ENCODE results near the gene WFIKKN1. TPM values are rescaled to one million over a fixed set of nuclear protein-coding genes. Genes with fewer than 3 reads are reported as not detected.

WFIKKN1 gene
- total RNA-seq, 2 donors from 2014 or later, result 0.52 to 0.71 TPM

DNA sequence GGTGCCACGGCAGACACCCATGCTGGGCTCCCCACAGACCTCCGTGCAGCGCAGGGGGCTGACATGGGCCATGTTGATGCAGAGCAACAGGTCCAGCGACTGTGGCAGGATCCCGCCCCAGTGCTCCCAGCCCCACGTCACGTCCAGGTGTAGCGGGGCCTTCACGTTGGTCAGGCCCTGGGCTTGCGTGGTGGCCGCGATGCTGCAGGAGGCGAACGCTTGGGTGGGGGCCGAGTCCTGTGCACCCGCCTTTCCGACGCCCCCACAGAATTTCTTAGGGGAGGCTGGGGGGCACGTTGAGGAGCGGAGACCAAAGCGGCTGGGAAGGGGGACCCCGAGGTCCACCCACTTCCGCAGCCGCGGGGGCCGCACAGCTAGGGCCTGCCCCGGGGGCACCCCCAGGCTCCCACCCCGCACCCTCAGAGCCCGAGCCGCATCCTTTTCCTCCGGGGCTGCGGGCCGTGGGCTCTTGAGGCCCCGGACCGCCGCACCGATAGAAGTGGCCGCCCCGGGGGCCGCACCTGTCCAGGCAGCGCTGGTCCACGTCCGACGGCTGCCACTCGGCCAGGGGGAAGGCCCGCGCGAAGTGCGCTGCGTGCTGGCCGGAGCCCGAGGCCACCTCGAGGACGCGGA, 4.9 kb downstream of the WFIKKN1 start:
- Histone ChIP-seq H3K4me3 (peak overlapping the region; percentile 82 to 85), H3K9me3 (no peaks in the 10 kb centered on the region), H3K36me3 (peaks cover 6% of the 10 kb centered on the region), H3K4me1 (peaks cover 0 to 36% of the 10 kb centered on the region in 2 donors), H3K27ac (peak overlapping the region; percentile 99), H3K27me3 (no peaks in the 10 kb centered on the region)
- no peak for DNase-seq (ENCODE audit: low spot score)
- TF ChIP-seq, protein P1, sequence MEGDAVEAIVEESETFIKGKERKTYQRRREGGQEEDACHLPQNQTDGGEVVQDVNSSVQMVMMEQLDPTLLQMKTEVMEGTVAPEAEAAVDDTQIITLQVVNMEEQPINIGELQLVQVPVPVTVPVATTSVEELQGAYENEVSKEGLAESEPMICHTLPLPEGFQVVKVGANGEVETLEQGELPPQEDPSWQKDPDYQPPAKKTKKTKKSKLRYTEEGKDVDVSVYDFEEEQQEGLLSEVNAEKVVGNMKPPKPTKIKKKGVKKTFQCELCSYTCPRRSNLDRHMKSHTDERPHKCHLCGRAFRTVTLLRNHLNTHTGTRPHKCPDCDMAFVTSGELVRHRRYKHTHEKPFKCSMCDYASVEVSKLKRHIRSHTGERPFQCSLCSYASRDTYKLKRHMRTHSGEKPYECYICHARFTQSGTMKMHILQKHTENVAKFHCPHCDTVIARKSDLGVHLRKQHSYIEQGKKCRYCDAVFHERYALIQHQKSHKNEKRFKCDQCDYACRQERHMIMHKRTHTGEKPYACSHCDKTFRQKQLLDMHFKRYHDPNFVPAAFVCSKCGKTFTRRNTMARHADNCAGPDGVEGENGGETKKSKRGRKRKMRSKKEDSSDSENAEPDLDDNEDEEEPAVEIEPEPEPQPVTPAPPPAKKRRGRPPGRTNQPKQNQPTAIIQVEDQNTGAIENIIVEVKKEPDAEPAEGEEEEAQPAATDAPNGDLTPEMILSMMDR (IDR thresholded peaks at IDR 0.05), result no peak

- peak within 1 kb of the TSS; percentile 82 to 85 for H3K4me3 ChIP-seq
- H3K4me1 ChIP-seq, result peaks cover 0 to 35% of the 10 kb centered on the region in 2 donors
- no peaks in the 10 kb centered on the region for H3K9me3 ChIP-seq
- peak within 1 kb of the TSS; percentile 99 for H3K27ac ChIP-seq
- peaks cover 6% of the 10 kb centered on the region for H3K36me3 ChIP-seq
- peak; percentile 96 for DNase-seq (ENCODE audit: low spot score)
- TF ChIP-seq, protein P1 (IDR thresholded peaks at IDR 0.05), result no peak
- no peaks in the 10 kb centered on the region for H3K27me3 ChIP-seq
Observed at GRCh38 chr16:636206-637080, 5.7 kb downstream of the WFIKKN1 start, which contains the start of gene METTL26. METTL26 (minus strand) TSS chr16:636305; CDS start chr16:636290, 15 bp downstream.

- peak overlapping the region; percentile 82 to 85 for H3K4me3 ChIP-seq
- peaks cover 6% of the 10 kb centered on the region for H3K36me3 ChIP-seq
- H3K27me3 ChIP-seq, result no peaks in the 10 kb centered on the region
- H3K4me1 ChIP-seq, result peaks cover 0 to 36% of the 10 kb centered on the region in 2 donors
- peak overlapping the region; percentile 99 for H3K27ac ChIP-seq
- DNase-seq (ENCODE audit: low spot score), result peak; percentile 89
- TF ChIP-seq, protein P1 (IDR thresholded peaks at IDR 0.05), result no peak
- H3K9me3 ChIP-seq, result no peaks in the 10 kb centered on the region
Observed at GRCh38 chr16:637081-638018, 6.6 kb downstream of the WFIKKN1 start.

- no peaks in the 10 kb centered on the region for H3K27me3 ChIP-seq
- TF ChIP-seq, protein P1 (IDR thresholded peaks at IDR 0.05), result no peak
- DNase-seq (ENCODE audit: low spot score), result no peak
- H3K4me3 ChIP-seq, result no peak overlapping the region
- peaks cover 0 to 43% of the 10 kb centered on the region in 2 donors for H3K4me1 ChIP-seq
- H3K36me3 ChIP-seq, result peaks cover 6% of the 10 kb centered on the region
- H3K9me3 ChIP-seq, result no peaks in the 10 kb centered on the region
- peak overlapping the region; percentile 99 for H3K27ac ChIP-seq
Observed at GRCh38 chr16:638034-638543, 7.3 kb downstream of the WFIKKN1 start.

- no peak for DNase-seq (ENCODE audit: low spot score)
- peak overlapping the region; percentile 99 for H3K27ac ChIP-seq
Observed at GRCh38 chr16:638836-639235, 8.1 kb downstream of the WFIKKN1 start.

More at GRCh38 chr16:638836-639235, 8.1 kb downstream of the WFIKKN1 start:
- Histone ChIP-seq H3K4me1 (peaks cover 0 to 46% of the 10 kb centered on the region in 2 donors), H3K27me3 (no peaks in the 10 kb centered on the region), H3K4me3 (no peak overlapping the region), H3K36me3 (peaks cover 3% of the 10 kb centered on the region), H3K9me3 (no peaks in the 10 kb centered on the region)
- TF ChIP-seq, protein P1 (IDR thresholded peaks at IDR 0.05), result no peak
